GM06990 (cell line): Measurements from ENCODE around the gene IGFL2.
"Not testable (repeated sequence)": the region's sequence is repeated elsewhere in the genome, so short reads cannot be mapped to it uniquely, and the experiment has no call there.

Source experiments
- DNase-seq: peaks from one replicate; pipeline ENCODE4 v3.0.0-alpha.2; 2011; ENCODE audit not compliant: insufficient read length; ENCODE audit errors: extremely low read depth
- H3K27me3 ChIP-seq: replicated peaks from 2 replicates; pipeline ENCODE4 v1.6.0; 2011; ENCODE audit warnings: low read length; ENCODE audit not compliant: control insufficient read depth, insufficient read depth
- H3K36me3 ChIP-seq: 2 replicates; pipeline ENCODE4 v1.5.1; 2011; ENCODE audit warnings: low read length; ENCODE audit not compliant: control insufficient read depth, insufficient read depth
- H3K4me3 ChIP-seq: replicated peaks from 2 replicates; pipeline ENCODE4 v1.5.1; 2011; ENCODE audit warnings: low read depth, mild to moderate bottlenecking, control low read depth, low read length
- TF ChIP-seq, protein P1 (sequence below): IDR thresholded peaks from 2 replicates; pipeline ENCODE4 v1.5.1; 2011; ENCODE audit warnings: low read length, control low read depth, mild to moderate bottlenecking, inconsistent platforms; ENCODE audit not compliant: insufficient read depth, poor library complexity, severe bottlenecking

IGFL2 gene

DNA sequence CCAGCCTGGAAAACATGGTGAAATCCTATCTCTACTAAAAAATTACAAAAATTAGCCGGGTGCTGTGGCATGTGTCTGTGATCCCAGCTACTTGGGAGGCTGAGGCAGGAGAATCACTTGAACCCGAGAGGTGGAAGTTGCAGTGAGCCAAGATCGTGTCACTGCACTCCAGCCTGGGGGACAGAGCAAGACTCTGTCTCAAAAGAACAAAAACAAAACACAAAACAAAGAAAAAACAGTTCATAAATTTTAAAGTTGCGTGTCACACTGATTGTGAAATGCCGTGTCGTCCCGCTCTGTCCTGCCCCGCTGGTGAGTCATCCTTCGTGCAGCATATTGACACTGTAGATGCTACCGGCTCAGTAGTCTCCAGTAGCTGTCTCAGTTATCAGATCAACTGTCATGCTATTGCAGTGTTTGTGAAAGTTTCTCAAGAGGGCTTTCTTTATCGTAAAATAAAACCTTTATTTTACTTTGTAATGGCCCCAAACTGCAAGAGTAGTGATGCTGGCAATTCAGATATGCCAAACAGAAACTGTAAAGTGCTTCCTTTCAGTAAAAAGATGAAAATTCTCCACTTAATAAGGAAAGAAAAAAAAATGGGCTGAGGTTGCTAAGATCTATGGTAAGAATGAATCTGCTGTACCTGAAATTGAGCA is 45.1 kb downstream of the IGFL2 start:
- H3K4me3 ChIP-seq, result no peak overlapping the region
- H3K27me3 ChIP-seq, result peaks cover 3% of the 10 kb centered on the region
- DNase-seq, result no peak
- no peaks in the 10 kb centered on the region for H3K36me3 ChIP-seq
- TF ChIP-seq, protein P1, sequence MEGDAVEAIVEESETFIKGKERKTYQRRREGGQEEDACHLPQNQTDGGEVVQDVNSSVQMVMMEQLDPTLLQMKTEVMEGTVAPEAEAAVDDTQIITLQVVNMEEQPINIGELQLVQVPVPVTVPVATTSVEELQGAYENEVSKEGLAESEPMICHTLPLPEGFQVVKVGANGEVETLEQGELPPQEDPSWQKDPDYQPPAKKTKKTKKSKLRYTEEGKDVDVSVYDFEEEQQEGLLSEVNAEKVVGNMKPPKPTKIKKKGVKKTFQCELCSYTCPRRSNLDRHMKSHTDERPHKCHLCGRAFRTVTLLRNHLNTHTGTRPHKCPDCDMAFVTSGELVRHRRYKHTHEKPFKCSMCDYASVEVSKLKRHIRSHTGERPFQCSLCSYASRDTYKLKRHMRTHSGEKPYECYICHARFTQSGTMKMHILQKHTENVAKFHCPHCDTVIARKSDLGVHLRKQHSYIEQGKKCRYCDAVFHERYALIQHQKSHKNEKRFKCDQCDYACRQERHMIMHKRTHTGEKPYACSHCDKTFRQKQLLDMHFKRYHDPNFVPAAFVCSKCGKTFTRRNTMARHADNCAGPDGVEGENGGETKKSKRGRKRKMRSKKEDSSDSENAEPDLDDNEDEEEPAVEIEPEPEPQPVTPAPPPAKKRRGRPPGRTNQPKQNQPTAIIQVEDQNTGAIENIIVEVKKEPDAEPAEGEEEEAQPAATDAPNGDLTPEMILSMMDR, result no peak

DNA sequence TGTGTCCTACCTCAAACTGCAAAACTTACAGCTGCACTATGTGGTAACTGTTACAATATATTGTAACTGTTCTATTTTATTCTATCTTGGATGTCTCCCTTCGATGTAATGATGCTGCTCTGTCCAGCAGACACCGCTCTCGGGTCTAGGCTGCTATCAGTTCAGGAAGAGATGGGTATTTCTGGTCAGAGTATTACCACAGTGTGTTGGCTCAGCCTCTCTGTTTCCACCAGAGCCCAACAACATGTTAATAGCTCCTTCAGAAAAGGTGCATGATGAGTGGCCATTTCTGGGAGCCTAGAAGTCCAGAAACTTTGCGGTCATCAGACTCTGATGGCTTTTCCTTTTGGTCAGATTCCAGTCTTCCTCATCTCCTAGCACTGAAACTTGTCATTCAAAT is 45.6 kb downstream of the IGFL2 start:
- H3K36me3 ChIP-seq, result no peaks in the 10 kb centered on the region
- no peak overlapping the region for H3K4me3 ChIP-seq
- peaks cover 3% of the 10 kb centered on the region for H3K27me3 ChIP-seq
- no peak for DNase-seq
- TF ChIP-seq, protein P1, result no peak

DNA sequence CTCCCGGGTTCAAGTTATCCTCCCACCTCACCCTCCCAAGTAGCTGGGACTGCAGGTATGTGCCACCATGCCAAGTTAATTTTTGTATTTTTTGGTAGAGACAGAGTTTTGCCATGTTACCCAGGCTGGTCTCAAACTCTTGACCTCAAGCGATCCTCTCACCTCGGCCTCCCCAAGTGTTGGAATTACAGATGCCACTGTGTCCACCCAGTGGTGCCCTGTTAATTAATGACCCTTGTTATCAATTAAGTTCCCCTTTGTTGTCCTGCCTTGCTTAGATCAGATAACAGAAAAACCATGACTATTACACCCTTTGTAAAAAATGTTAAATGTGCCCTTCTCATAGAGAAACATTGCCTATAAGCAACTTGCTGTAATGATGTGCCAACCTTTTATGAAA is 47.1 kb downstream of the IGFL2 start:
- H3K4me3 ChIP-seq, result no peak overlapping the region
- H3K36me3 ChIP-seq, result no peaks in the 10 kb centered on the region
- no peak for DNase-seq
- TF ChIP-seq, protein P1, result no peak
- H3K27me3 ChIP-seq, result peaks cover 2% of the 10 kb centered on the region

DNA sequence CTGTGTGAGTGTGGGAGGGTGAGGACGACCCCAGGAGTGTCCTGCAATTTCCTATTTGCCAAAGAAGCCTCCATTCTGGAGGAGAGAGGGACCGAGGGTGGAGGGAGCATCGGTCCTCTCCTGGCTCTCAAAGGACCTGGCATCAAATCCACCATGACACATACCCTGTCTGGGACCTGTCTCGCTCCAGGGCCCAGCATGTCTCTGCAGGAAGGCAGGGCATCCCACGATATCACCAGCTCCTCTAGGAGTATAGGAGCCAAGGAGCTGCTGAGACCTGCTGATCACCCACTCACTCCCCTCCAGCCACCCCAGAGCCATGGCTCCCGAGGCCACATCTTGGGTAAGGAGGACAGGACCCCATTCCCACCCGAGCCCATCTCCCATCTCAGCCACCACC is 47.9 kb downstream of the IGFL2 start:
- not testable (repeated sequence) for H3K4me3 ChIP-seq, H3K27me3 ChIP-seq, H3K36me3 ChIP-seq, DNase-seq

DNA sequence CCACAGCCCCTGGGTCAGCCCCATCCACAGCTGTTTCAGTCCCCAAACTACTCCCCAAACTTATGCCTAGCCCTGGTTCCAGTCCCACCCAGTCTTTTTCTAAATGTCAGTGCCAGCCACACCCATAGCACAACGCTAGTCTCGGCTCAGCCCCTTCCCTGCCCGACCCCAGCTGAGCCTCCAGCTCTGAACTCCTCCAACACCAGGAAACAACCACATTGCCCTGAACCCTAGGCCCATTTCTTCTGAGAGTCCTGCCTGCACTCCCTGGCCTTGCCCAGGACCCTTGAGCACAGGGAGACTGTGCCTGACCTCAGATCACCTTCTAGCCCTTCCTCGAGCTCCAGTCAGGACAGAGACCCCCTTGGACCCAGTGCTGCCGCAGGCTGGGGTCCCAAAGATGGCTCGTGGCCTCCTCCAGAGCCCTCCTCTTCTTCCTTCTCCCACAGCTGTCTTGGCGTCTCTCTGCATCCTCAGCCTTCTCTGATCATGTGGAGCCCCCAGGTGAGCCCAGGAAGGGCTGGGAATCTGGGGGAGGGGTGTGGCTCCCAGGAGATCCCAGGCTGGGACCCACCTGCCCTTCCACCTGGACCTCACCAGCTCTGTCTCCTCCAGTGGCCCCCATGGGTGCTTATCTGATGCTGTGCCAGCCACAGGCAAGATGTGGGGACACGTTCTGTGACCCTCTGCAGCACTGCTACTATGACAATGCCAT is 48.5 kb downstream of the IGFL2 start:
- DNase-seq, result no peak
- no peak overlapping the region for H3K4me3 ChIP-seq
- TF ChIP-seq, protein P1, result no peak
- H3K36me3 ChIP-seq, result no peaks in the 10 kb centered on the region
- peaks cover 2% of the 10 kb centered on the region for H3K27me3 ChIP-seq

DNA sequence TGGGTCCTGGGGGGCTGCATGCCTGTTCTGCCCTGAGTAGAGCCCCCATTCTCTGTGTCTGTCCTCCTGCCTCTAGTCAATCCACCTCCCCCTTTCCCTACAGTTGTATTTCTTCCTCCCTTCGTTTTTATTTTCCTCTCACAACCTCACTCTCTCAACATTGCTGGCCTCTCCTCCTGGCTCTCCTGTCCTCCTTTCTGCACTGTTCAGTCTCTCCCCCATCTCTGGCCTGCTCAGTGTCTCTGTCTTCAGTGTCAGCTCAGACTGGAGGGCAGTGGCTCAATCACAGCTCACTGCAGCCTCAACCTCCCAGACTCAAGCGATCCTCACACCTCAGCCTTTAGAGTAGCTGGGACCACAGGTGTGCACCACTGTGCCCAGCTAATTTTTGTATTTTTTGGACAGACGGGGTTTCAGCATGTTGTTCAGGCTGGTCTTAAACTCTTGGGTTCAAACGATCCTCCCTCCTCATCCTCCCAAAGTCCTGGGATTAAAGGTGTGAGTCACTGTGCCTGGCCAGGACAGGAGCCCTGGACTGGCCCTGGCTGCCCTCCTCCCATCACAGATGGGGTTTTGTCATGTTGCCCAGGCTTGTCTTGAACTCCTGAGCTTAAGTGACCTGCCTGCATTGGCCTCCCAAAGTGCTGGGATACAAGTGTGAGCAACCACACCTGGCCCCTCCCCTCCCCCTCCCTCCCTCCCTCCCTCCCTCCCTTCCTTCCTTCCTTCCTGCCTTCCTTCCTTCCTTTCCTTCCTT is 49.5 kb downstream of the IGFL2 start:
- H3K36me3 ChIP-seq, result no peaks in the 10 kb centered on the region
- H3K4me3 ChIP-seq, result no peak overlapping the region
- H3K27me3 ChIP-seq, result peaks cover 2% of the 10 kb centered on the region
- TF ChIP-seq, protein P1, result no peak
- DNase-seq, result no peak
